Stomach (tissue), 9 donors: ENCODE results near the gene ZNF175. TPM values are rescaled to one million over a fixed set of nuclear protein-coding genes. Genes with fewer than 3 reads are reported as not detected.
"Not testable (repeated sequence)": the region's sequence is repeated elsewhere in the genome, so short reads cannot be mapped to it uniquely, and the experiment has no call there.

ENCODE experiments used
- DNase-seq, 2 donors: peaks; one replicate each; pipeline versions ENCODE4 v3.0.0 to v3.0.0-alpha.2; 2013 to 2019
- H3K27ac ChIP-seq, 5 donors: fragments of 200-600 bp in 4 of 5; sonication (generic) in 4 of 5; one replicate each; pipeline ENCODE4 v1.5.1; 2013 to 2019; ENCODE audit warnings: mild to moderate bottlenecking in 1 of 5, moderate library complexity in 1 of 5
- H3K27me3 ChIP-seq, 3 donors: fragments of 200-600 bp; sonication (generic); one replicate each; pipeline ENCODE4 v1.5.1; 2017 to 2019; ENCODE audit warnings: mixed run types in 1 of 3
- H3K36me3 ChIP-seq, 4 donors: fragments of 200-600 bp; sonication (generic); 1 replicate in 3 of 4; 2 replicates in 1 of 4; pipeline ENCODE4 v1.5.1; 2016 to 2019
- H3K4me1 ChIP-seq, 4 donors: fragments of 200-600 bp; sonication (generic); one replicate each; pipeline ENCODE4 v1.5.1; 2016 to 2019
- H3K4me3 ChIP-seq, 4 donors: fragments of 200-600 bp; sonication (generic) in 3 of 4; one replicate each; pipeline ENCODE4 v1.5.1; 2016 to 2019; ENCODE audit warnings: mild to moderate bottlenecking in 1 of 4
- H3K9me3 ChIP-seq, 4 donors: fragments of 200-600 bp; sonication (generic); one replicate each; pipeline ENCODE4 v1.5.1; 2016 to 2019
- CTCF ChIP-seq, 7 experiments: fragments of 450-650 bp in 4 of 7; fragments of 200-600 bp in 3 of 7; sonication (generic) in 3 of 7; IDR thresholded peaks; one replicate each; pipeline ENCODE4 v1.5.1; 2016 to 2019; ENCODE audit warnings: antibody characterized with exemption in 7 of 7, control low read depth in 2 of 7, mild to moderate bottlenecking in 1 of 7
- EP300 ChIP-seq: sonication (generic); formaldehyde crosslinking; IDR thresholded peaks from one replicate; pipeline ENCODE4 v1.6.1; 2017; ENCODE audit warnings: antibody characterized with exemption
- POLR2A ChIP-seq, 4 donors: fragments of 450-650 bp; IDR thresholded peaks; one replicate each; pipeline ENCODE4 v1.6.1; 2016; ENCODE audit warnings: antibody characterized with exemption in 4 of 4, control low read depth in 2 of 4, mild to moderate bottlenecking in 1 of 4, moderate library complexity in 1 of 4
- POLR2AphosphoS5 ChIP-seq, 3 donors: sonication (generic); formaldehyde crosslinking; IDR thresholded peaks; one replicate each; pipeline ENCODE4 v1.6.1; 2016; ENCODE audit warnings: antibody characterized with exemption in 3 of 3
- WGBS, 5 donors: extraction: QIAGEN DNeasy Blood & Tissue Kit in 3 of 5; methylation state at CpG; one replicate each; pipeline versions ENCODE4 v1.1.5 to v1.1.7; 2013 to 2018; 5-methylcytosine and 5-hydroxymethylcytosine counted together
- intact Hi-C: fragments of 100-400 bp; cut with DNase I; formaldehyde crosslinking; loops from one replicate; pipeline ENCODE4 v1.15.1; 2023; ENCODE audit warnings: low total_unique reads
- polyA plus RNA-seq, 3 donors: library from polyadenylated mRNA; stranded (reverse); fragments of 200-250 nt; gene quantifications; one replicate each; pipeline ENCODE4 v1.2.3, GENCODE V29; 2013
- total RNA-seq, 5 donors: library from RNA; depleted of rRNA; stranded (reverse); fragments of >200 nt; gene quantifications; one replicate each; pipeline versions ENCODE4 v1.1.0 to v1.2.3, GENCODE V29; 2014 to 2016
- donor health status: healthy with polysubstance abuse.
- donor health status: Bipolar disorder and iron deficiency.
- donor health status: healthy.

ZNF175 gene
- total and polyA plus RNA-seq, 8 donors: 1.2 to 12.9 (median 3.9) TPM

GRCh38 chr19:51626675-51627074, 55.6 kb downstream of the ZNF175 start:
- TF ChIP-seq EP300: no peak
- no peak for TF ChIP-seq POLR2A (IDR thresholded peaks at IDR 0.05)
- TF ChIP-seq CTCF (IDR thresholded peaks at IDR 0.05): no peak
- TF ChIP-seq POLR2AphosphoS5 (IDR thresholded peaks at IDR 0.05): no peak
- WGBS, 5 donors: 44 to 55% (median 51%) methylated on average over 2 of the region's 2 CpGs
- no peaks in the 10 kb centered on the region for H3K4me1 ChIP-seq
- no peaks in the 10 kb centered on the region for H3K9me3 ChIP-seq
- no peak overlapping the region for H3K27ac ChIP-seq
- no peak for DNase-seq
- H3K4me3 ChIP-seq: peak overlapping the region in 1 of 4 donors; percentile 27
- intact Hi-C loops: no loop called here
- H3K36me3 ChIP-seq: no peaks in the 10 kb centered on the region
- H3K27me3 ChIP-seq: peaks cover 0 to 47% (median 5%) of the 10 kb centered on the region in 3 donors

- Histone ChIP-seq H3K27ac (no peak overlapping the region), H3K9me3 (no peaks in the 10 kb centered on the region), H3K36me3 (no peaks in the 10 kb centered on the region), H3K4me1 (no peaks in the 10 kb centered on the region), H3K27me3 (peaks cover 0 to 47% (median 5%) of the 10 kb centered on the region in 3 donors), H3K4me3 (peak overlapping the region in 1 of 4 donors; percentile 27)
- intact Hi-C loops: no loop called here
- WGBS, 5 donors: 60 to 73% (median 67%) methylated on average over 13 to 16 of the region's 16 CpGs
- DNase-seq: no peak
- TF ChIP-seq CTCF (IDR thresholded peaks at IDR 0.05): no peak
- TF ChIP-seq POLR2AphosphoS5 (IDR thresholded peaks at IDR 0.05): no peak
- no peak for TF ChIP-seq POLR2A (IDR thresholded peaks at IDR 0.05)
- no peak for TF ChIP-seq EP300
Observed at GRCh38 chr19:51627491-51628138, 56.5 kb downstream of the ZNF175 start.

GRCh38 chr19:51628153-51628939, 57.3 kb downstream of the ZNF175 start:
- Histone ChIP-seq H3K4me1 (no peaks in the 10 kb centered on the region), H3K36me3 (no peaks in the 10 kb centered on the region), H3K27me3 (peaks cover 0 to 47% (median 5%) of the 10 kb centered on the region in 3 donors), H3K9me3 (no peaks in the 10 kb centered on the region), H3K27ac (no peak overlapping the region), H3K4me3 (peak overlapping the region in 1 of 4 donors; percentile 27)
- 82 to 85% (median 82%) methylated on average over 14 of the region's 14 CpGs for WGBS, 5 donors
- intact Hi-C loops: no loop called here
- TF ChIP-seq POLR2AphosphoS5 (IDR thresholded peaks at IDR 0.05) (no peak), POLR2A (IDR thresholded peaks at IDR 0.05) (no peak), EP300 (no peak), CTCF (IDR thresholded peaks at IDR 0.05) (no peak)
- no peak for DNase-seq

- H3K36me3 ChIP-seq, intact Hi-C loops, H3K27ac ChIP-seq, H3K9me3 ChIP-seq, H3K4me1 ChIP-seq, DNase-seq: not testable (repeated sequence)
- H3K27me3 ChIP-seq: peaks cover 0 to 35% (median 5%) of the 10 kb centered on the region in 3 donors
- WGBS, 5 donors: 51 to 67% (median 55%) methylated on average over 4 to 10 of the region's 13 CpGs
- peak within 1 kb of the TSS in 1 of 4 donors; percentile 27 for H3K4me3 ChIP-seq
Observed at GRCh38 chr19:51630315-51630714, 59.2 kb downstream of the ZNF175 start, which contains the start of gene SIGLEC5. TSS of gene SIGLEC5 (minus strand) at chr19:51630401. CDS start at chr19:51630335, 66 bp downstream.
